ENCODE data around the gene APLNR. TPM values are rescaled to one million over a fixed set of nuclear protein-coding genes. Genes with fewer than 3 reads are reported as not detected.

The APLNR gene
- total RNA-seq, 1 donor, result not detected

DNA sequence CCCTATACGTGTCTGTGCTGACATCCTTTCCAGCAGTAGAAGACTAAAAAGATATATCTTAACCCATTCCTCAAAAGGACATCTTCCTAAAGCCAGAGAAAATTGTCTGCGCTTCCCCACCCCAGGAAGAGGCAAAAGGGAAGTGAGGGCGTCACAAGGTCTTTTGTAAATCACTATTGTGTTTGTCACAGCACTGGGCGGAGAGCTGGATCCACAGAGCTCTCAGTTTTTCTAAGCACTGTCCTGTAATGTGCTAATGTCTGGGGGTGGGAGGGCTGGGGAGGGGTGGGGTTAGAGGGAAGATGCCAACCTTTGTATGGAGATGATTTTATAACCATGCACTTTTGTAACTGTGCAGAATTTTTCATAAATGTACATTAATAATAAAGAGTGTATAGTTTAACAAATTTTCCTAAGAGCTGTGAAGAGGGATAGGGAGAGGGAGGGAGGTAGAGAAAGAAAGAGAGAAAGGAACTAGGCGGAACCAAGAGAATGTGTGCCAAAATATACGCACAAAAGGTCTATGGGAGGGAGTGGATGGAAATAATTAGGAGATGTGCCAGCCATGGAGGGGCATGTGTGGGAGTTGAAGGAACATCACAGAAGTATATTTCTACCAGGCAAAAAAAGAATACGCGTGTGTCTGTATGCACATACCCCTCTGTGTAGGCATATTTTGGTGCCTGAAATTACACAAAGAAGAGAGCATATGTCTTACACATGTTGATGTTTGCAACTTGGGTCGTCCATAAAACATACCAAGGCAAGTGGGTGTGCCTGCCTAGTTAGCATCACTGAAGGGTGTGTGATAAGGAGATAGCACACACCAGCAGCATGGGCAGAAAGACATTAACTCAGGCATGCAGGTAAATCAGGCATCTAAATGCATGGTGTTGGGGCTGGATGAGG, 45.5 kb downstream of the APLNR start:
- no peak for DNase-seq (ENCODE audit: low read depth)
- TF ChIP-seq, protein P1, sequence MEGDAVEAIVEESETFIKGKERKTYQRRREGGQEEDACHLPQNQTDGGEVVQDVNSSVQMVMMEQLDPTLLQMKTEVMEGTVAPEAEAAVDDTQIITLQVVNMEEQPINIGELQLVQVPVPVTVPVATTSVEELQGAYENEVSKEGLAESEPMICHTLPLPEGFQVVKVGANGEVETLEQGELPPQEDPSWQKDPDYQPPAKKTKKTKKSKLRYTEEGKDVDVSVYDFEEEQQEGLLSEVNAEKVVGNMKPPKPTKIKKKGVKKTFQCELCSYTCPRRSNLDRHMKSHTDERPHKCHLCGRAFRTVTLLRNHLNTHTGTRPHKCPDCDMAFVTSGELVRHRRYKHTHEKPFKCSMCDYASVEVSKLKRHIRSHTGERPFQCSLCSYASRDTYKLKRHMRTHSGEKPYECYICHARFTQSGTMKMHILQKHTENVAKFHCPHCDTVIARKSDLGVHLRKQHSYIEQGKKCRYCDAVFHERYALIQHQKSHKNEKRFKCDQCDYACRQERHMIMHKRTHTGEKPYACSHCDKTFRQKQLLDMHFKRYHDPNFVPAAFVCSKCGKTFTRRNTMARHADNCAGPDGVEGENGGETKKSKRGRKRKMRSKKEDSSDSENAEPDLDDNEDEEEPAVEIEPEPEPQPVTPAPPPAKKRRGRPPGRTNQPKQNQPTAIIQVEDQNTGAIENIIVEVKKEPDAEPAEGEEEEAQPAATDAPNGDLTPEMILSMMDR (IDR thresholded peaks at IDR 0.05; ENCODE audit: insufficient read depth, low read depth, low read length), result no peak
- H3K4me3 ChIP-seq (ENCODE audit: low read depth, low read length), result no peak overlapping the region

DNA sequence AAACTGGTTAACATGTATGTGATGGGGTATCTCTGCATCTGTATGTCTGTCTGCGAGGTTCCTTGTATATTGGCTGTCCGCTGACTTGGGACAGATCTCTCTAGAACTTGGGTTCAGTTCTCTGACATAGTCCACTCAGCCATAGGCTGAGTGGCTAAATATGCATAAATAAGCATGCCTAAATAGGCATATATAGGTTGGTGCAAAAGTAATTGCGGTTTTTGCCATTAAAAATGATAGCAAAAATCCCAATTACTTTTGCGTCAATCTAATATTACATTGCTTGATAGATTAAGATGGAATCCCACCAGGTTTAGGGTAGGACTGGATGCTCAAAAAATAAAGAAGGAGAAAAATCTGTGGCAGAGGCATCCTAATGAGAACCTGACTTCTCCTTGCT, 46.5 kb downstream of the APLNR start:
- DNase-seq (ENCODE audit: low read depth), result no peak
- no peak overlapping the region for H3K4me3 ChIP-seq (ENCODE audit: low read depth, low read length)
- TF ChIP-seq, protein P1 (IDR thresholded peaks at IDR 0.05; ENCODE audit: insufficient read depth, low read depth, low read length), result no peak

Other genes with a start within 250 kb of the APLNR start
- not detected in 2 replicates for gene OR5AK2, start 248.3 kb downstream of the APLNR start, total RNA-seq
- not detected in 2 replicates for gene LRRC55, start 55.3 kb downstream of the APLNR start, total RNA-seq
- 69.5 and 70.5 TPM in 2 replicates for gene TNKS1BP1, start 87.7 kb upstream of the APLNR start, total RNA-seq
- gene SSRP1, start 98.6 kb upstream of the APLNR start, total RNA-seq, result 61.7 and 67.3 TPM in 2 replicates
- not detected in 2 replicates for gene P2RX3, start 101.1 kb upstream of the APLNR start, total RNA-seq
- gene PRG3, start 143.9 kb upstream of the APLNR start, total RNA-seq, result not detected in 2 replicates
- not detected in 2 replicates for gene PRG2, start 153.4 kb upstream of the APLNR start, total RNA-seq
- 16.4 and 26.3 TPM in 2 replicates for gene SLC43A3, start 189.9 kb upstream of the APLNR start, total RNA-seq
- gene RTN4RL2, start 223.3 kb upstream of the APLNR start, total RNA-seq, result not detected in 2 replicates

All from fibroblast of villous mesenchyme (primary cell).